Ovary (tissue), 3 donors: ENCODE measurements around the gene SAMD4A.

ENCODE experiments used
- CTCF ChIP-seq, 3 donors: fragments of 450-650 bp in 2 of 3; fragments of 200-600 bp in 1 of 3; IDR thresholded peaks; one replicate each; pipeline versions ENCODE4 v1.5.1 to v1.8.0; 2016 to 2022; ENCODE audit warnings: antibody characterized with exemption in 3 of 3, mild to moderate bottlenecking in 1 of 3
- EP300 ChIP-seq: sonication (generic); formaldehyde crosslinking; IDR thresholded peaks from one replicate; pipeline ENCODE4 v1.6.1; 2017; ENCODE audit warnings: antibody characterized with exemption
- POLR2A ChIP-seq: fragments of 450-650 bp; IDR thresholded peaks from one replicate; pipeline ENCODE4 v1.6.1; 2017; ENCODE audit warnings: antibody characterized with exemption, mild to moderate bottlenecking, moderate library complexity
- donor health status: DM: no; HTN: no; CAD: no.

- TF ChIP-seq CTCF (IDR thresholded peaks at IDR 0.05) (no peak), EP300 (no peak), POLR2A (no peak)
Measured at GRCh38 chr14:54756656-54757392, 189.9 kb downstream of the SAMD4A start.
